Activated CD4-positive, alpha-beta memory T cell treated with anti-CD3 and anti-CD28 coated beads, Interleukin-2, amount 10 ng/mL, durations not matched to agents 7 days and 5 days (primary cell): ENCODE data around the gene PREX1. TPM values are rescaled to one million over a fixed set of nuclear protein-coding genes. Genes with fewer than 3 reads are reported as not detected.

Experiments used
- CTCF ChIA-PET: fragments of 350-600 bp; sonication (Branson Sonifier 250); formaldehyde crosslinking; loops from one replicate; lab custom pipeline; 2021; ENCODE audit warnings: antibody characterized with exemption, inconsistent platforms; lab: Charles Lee
- POLR2A ChIA-PET: fragments of 350-600 bp; sonication (Branson Sonifier 250); formaldehyde crosslinking; loops from one replicate; lab custom pipeline; 2021; ENCODE audit warnings: antibody characterized with exemption; lab: Charles Lee
- DNase-seq: peaks from one replicate; pipeline ENCODE4 v3.0.0-alpha.2; 2020
- H3K27ac Mint-ChIP-seq: one replicate; pipeline ENCODE4 v1.8.0; 2021; ENCODE audit warnings: mild to moderate bottlenecking, mixed read lengths
- H3K27me3 Mint-ChIP-seq: one replicate; pipeline ENCODE4 v1.8.0; 2021; ENCODE audit warnings: mixed read lengths
- H3K36me3 Mint-ChIP-seq: one replicate; pipeline ENCODE4 v1.8.0; 2021; ENCODE audit warnings: low read depth, mixed read lengths
- H3K4me1 Mint-ChIP-seq: one replicate; pipeline ENCODE4 v1.8.0; 2021; ENCODE audit warnings: mixed read lengths
- H3K4me3 Mint-ChIP-seq: one replicate; pipeline ENCODE4 v1.8.0; 2021; ENCODE audit warnings: mild to moderate bottlenecking, mixed read lengths
- H3K9me3 Mint-ChIP-seq: one replicate; pipeline ENCODE4 v1.8.0; 2021; ENCODE audit warnings: mixed read lengths
- total RNA-seq, 2 experiments: library from RNA; stranded (reverse); gene quantifications; one replicate each; pipeline ENCODE4 v1.2.3, GENCODE V29; 2021

PREX1 gene
- total RNA-seq, 2 experiments from 2014 or later = 158 to 160 TPM

DNA sequence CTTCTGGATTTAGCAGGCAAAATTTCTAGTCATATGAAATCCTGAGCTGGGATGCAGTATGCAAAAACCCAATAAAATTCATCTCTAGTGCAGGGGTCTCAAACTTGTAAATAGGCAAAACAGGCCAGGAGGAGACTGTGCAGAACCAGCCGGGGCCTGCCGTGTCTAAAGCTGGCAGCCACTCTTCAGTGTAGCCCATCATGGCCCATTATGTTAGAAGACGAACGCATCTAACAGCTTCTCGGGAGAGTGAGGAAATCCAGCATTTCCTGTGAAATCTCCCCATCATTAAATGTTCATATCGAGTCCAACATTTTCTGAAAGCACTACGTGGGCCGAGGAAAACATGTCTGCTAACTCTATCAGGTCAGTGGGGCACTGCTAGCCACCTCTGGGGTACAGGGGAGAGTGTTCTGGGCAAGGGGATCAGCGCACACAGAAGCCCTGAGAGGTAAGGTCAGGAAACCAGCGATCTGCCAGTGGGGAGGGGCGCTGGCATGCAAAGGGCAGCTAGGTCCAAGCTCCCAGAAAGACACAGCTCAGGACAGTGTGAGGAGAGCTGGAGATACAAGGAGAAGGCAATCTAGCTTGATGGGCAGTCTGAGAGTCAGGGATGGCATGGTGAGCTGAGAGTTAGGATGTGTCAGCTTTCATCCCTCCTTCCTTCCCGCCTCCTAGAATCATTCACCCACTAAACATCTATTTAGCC lies 144.2 kb downstream of the PREX1 start:
- POLR2A ChIA-PET = interaction anchor here (1.3 kb wide), 2 partner anchors 33 to 239 kb away, joined by 3 read pairs; no protein-coding TSS in a partner anchor
- Mint-ChIP-seq H3K27ac (peak overlapping the region; percentile 21), H3K9me3 (no peaks in the 10 kb centered on the region), H3K36me3 (peaks cover 47% of the 10 kb centered on the region), H3K4me1 (peaks cover 14% of the 10 kb centered on the region), H3K4me3 (no peak overlapping the region), H3K27me3 (no peaks in the 10 kb centered on the region)
- CTCF ChIA-PET = interaction anchor here (1.3 to 2.5 kb wide), 2 partner anchors 12 to 26 kb away, joined by 3 to 8 read pairs; no protein-coding TSS in a partner anchor
- no peak for DNase-seq

DNA sequence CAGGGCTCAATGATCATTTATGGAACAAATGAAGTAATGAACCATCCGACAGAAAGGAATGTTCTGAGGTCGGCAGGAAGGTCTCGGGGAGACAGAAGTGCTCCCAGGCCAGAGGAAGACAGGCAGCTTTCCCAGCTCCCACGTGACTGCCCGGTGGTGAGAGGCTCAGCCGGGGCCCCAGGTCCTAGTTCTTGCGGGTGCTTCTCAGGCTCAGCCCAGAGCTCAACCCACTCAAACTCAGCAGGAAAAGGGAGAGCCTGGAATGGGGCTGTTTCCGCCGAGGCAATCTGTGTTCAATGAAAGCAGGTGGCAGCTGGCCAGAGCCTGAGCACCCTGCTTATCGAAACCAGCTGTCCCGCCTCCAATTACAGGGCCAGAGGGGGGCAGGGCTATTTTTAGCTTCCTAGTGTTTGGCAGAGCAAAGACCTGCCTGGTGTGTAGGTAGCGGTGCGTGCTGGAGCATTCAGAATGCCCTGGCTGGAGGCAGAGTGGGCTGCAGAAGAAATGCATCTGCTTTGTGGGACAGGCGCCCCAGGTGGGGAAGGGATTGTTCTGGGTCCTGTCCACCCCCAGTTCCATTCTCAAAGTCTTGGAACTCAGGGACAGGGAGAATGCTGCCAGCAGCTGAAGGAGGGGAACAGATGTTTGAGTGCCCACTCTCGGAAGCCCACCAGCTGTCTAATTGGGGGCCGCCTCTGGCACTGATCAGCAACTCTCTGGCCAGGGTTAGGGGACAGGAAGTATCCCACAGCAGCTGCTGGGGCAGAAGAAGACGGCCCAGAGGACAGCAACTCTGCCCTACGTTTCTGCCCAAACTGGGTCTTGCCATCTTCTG lies 145.1 kb downstream of the PREX1 start:
- POLR2A ChIA-PET = interaction anchor here (1.3 kb wide), 1 partner anchor 240 kb away, joined by 3 read pairs; no protein-coding TSS in a partner anchor
- Mint-ChIP-seq H3K4me3 (no peak overlapping the region), H3K36me3 (peaks cover 39% of the 10 kb centered on the region), H3K4me1 (peaks cover 14% of the 10 kb centered on the region), H3K27ac (no peak overlapping the region), H3K9me3 (no peaks in the 10 kb centered on the region), H3K27me3 (no peaks in the 10 kb centered on the region)
- no peak for DNase-seq
- CTCF ChIA-PET = interaction anchor here (1.3 to 2.5 kb wide), 3 partner anchors 13 to 222 kb away, joined by 3 to 8 read pairs (median 3); no protein-coding TSS in a partner anchor

DNA sequence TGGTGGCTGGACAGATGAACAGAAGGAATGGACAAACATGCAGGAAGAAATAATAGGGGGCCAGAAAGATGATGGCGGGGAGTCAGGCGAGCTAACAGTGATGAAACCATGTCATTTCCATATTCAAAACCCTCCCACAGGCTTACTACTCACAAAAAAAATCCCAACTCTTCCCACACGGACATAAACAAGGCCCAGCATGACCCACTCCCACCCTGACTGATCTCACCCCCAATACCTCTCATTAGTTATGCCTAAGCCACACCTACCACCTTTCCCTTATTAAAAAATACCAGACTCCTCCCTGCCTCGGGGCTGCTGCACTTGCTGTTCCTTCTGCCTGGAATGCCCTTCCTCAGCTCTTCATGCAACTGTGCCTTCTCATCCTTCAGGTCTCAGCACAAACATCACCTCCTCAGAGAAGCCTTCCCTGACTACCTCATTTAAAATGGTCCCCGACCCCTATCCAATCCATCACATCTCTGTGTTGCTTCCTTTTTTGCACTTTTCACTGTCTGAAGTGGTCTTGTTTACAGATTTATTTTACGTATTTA lies 145.8 kb downstream of the PREX1 start:
- Mint-ChIP-seq H3K36me3 (peaks cover 38% of the 10 kb centered on the region), H3K4me1 (peaks cover 10% of the 10 kb centered on the region), H3K27me3 (no peaks in the 10 kb centered on the region), H3K27ac (no peak overlapping the region), H3K9me3 (no peaks in the 10 kb centered on the region), H3K4me3 (no peak overlapping the region)
- ChIA-PET POLR2A (no interaction called here), CTCF (interaction anchor here (1.3 to 2.5 kb wide), 2 partner anchors 24 to 223 kb away, joined by 3 to 8 read pairs; no protein-coding TSS in a partner anchor)
- no peak for DNase-seq

DNA sequence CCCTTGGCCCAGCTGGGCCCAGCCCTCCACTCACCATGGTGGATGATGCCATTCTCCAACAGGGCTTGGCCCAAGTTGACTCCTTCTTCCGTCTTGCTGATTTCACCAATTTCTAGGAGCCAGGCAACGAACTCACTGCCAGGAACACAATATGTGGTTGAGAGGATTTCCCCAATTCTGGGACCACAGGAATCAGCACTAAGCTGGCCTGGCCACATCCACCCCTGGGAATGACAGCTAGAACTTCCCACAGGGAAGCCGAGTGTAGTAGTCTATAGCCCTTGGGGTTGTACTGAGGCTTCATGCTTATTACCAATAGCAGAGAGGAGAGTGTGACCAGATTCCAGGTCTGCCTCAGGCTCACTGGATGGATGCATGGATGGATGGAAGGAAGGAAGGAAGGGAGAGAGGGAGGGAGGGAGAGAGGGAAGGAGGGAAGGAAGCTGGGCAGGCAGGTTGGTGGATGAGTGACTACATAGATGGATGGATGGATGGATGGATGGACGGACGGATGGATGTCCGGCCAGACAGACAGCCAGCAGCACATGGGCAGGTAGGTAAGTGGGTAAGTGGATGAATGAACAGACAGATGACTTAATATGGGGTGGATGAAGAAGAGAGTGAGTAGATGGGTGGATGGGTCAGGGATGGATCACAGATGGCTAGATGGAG lies 146.5 kb downstream of the PREX1 start:
- H3K4me3 Mint-ChIP-seq = no peak overlapping the region
- CTCF ChIA-PET = interaction anchor here (1.3 kb wide), 1 partner anchor 224 kb away, joined by 3 read pairs; no protein-coding TSS in a partner anchor
- no peaks in the 10 kb centered on the region for H3K27me3 Mint-ChIP-seq
- no peak for DNase-seq
- H3K4me1 Mint-ChIP-seq = peaks cover 8% of the 10 kb centered on the region
- H3K36me3 Mint-ChIP-seq = peaks cover 41% of the 10 kb centered on the region
- H3K9me3 Mint-ChIP-seq = no peaks in the 10 kb centered on the region
- POLR2A ChIA-PET = no interaction called here
- no peak overlapping the region for H3K27ac Mint-ChIP-seq

DNA sequence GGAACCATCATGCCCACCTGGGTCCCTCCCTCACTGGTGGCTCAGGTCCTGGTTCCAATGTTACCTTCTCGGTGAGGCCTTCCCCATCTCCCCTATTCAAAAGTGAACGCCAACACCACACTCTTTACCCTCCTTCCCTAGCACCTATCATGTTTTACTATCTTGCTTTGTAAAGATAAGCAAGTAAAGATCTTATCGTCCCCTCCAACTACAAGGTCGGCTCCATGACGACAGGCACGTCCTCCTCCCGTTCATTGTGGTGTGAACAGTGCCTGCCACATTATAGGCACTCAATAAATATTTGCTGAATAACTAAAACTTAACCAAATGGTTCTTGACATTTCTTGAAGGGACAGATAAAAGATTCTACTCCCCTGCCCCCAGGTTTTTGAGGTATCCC lies 147.1 kb downstream of the PREX1 start:
- Mint-ChIP-seq H3K4me1 (peaks cover 8% of the 10 kb centered on the region), H3K9me3 (no peaks in the 10 kb centered on the region), H3K36me3 (peaks cover 41% of the 10 kb centered on the region), H3K27ac (no peak overlapping the region), H3K4me3 (no peak overlapping the region), H3K27me3 (no peaks in the 10 kb centered on the region)
- ChIA-PET POLR2A (no interaction called here), CTCF (no interaction called here)
- no peak for DNase-seq

DNA sequence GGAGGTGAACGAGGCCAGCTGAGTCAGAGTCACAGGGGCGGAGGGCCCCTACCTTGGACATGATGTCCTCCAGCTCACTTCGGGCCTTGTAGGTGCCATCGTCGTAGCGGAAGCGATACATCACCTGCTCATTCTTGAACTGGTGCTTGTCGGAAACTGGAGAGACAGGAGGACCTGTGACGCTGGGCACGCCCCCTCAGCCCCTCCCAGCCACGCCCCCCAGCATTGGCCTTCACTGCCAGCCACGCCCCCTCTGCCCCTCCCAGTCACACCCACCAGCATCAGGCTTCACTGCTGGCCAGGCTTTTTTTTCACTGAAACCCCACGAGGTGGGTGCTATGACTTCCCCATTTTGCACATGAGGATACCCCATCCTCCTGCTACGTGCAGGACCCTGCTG lies 148.2 kb downstream of the PREX1 start:
- Mint-ChIP-seq H3K4me1 (peaks cover 2% of the 10 kb centered on the region), H3K4me3 (no peak overlapping the region), H3K27ac (no peak overlapping the region), H3K27me3 (no peaks in the 10 kb centered on the region), H3K36me3 (peaks cover 41% of the 10 kb centered on the region), H3K9me3 (no peaks in the 10 kb centered on the region)
- DNase-seq = no peak
- ChIA-PET POLR2A (no interaction called here), CTCF (no interaction called here)

DNA sequence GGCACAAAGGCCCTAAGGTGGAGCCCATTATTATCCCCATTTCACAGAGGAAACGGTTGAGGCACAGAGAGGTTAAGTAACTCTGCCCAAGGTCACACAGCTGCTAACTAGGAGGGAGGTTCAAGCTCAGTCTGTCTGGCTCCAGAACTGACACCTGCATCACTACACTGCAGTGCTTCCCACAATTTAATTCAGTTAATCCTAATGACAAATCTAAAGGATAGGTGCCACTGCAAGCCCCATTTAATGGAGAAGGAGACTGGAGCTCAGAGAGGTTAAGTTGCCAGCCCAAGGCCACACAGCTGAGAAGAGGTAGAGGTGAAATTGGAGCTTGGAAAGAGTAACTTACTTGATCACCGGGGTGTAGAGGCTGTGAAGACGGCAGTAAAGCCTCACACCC lies 148.8 kb downstream of the PREX1 start:
- Mint-ChIP-seq H3K36me3 (peaks cover 41% of the 10 kb centered on the region), H3K27me3 (no peaks in the 10 kb centered on the region), H3K4me3 (no peak overlapping the region), H3K9me3 (no peaks in the 10 kb centered on the region), H3K4me1 (peaks cover 2% of the 10 kb centered on the region), H3K27ac (peak overlapping the region; percentile 7)
- DNase-seq = no peak
- CTCF ChIA-PET = no interaction called here
- POLR2A ChIA-PET = no interaction called here

DNA sequence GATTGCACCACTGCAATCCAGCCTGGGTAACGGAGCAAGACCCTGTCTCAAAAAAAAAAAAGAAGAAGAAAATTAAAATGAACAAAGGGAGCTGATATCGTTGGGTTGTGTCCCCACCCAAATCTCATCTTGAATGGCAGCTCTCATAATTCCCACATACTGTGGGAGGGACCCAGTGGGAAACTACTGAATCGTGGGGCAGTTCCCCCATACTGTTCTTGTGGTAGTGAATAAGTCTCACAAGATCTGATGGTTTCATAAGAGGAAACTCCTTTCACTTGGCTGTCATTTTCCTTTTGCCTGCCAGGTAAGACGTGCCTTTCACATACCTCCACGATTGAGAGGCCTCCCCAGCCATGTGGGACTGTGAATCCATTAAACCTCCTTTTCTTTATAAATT lies 149.4 kb downstream of the PREX1 start:
- ChIA-PET POLR2A (no interaction called here), CTCF (no interaction called here)
- Mint-ChIP-seq H3K4me3 (no peak overlapping the region), H3K9me3 (no peaks in the 10 kb centered on the region), H3K36me3 (peaks cover 41% of the 10 kb centered on the region), H3K27me3 (no peaks in the 10 kb centered on the region), H3K4me1 (no peaks in the 10 kb centered on the region), H3K27ac (no peak overlapping the region)
- no peak for DNase-seq

DNA sequence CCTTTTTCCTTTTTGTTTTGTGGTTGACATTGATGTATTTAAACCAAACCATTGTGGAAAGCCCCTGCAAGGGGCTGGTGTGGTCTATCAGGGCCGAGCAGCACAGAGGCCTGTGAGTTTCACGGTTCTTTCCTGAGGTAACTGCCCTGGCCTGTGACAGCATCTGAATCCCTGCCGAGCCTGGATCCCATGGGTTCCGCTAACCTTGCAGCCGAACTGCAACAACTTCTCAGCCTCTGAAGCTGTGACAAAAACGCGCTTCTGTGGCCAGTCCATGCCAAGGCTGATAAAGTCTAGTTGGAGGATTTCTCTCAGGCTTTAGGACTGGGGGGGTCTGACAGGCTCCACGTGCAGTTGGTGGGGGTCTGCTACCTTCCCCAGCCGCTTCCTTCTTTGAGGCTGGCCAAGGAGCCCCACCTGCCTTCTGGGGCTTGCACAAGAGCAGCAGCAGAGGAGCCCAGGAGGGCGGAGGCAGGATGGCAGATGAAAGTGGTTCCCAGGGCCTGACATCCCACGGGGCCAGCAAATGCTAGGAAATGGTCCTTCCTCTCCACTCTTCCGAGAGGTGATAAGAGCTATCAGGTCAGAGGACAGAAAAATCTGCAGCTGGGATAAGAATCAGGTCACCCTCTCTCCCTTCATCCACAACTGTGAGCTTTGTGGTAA lies 150.9 kb downstream of the PREX1 start:
- POLR2A ChIA-PET = no interaction called here
- Mint-ChIP-seq H3K9me3 (no peaks in the 10 kb centered on the region), H3K4me3 (no peak overlapping the region), H3K36me3 (peaks cover 52% of the 10 kb centered on the region), H3K4me1 (no peaks in the 10 kb centered on the region), H3K27me3 (no peaks in the 10 kb centered on the region), H3K27ac (no peak overlapping the region)
- no peak for DNase-seq
- CTCF ChIA-PET = interaction anchor here (0.9 kb wide), 1 partner anchor 20 kb away, joined by 4 read pairs; no protein-coding TSS in a partner anchor

DNA sequence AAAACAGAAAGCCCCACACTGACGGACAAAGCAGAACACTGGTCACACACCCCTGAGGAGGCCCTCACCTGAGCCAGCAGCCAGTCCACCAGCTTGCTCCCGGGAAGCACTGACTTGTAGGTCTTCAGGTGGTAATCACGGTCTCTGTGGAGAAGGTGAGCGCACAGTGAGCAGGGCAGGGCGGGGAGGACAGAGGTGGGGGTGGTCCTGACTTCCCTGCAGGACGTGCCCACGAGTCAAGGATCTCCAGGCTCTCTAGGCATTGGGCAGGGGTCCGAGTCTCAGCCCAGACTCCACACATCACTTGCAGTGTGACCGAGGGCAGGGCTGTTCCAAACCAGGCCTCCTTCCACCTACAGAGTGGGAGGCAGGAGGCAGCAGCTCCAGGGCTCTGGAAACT lies 151.7 kb downstream of the PREX1 start:
- no peaks in the 10 kb centered on the region for H3K4me1 Mint-ChIP-seq
- no peaks in the 10 kb centered on the region for H3K9me3 Mint-ChIP-seq
- DNase-seq = no peak
- POLR2A ChIA-PET = no interaction called here
- CTCF ChIA-PET = no interaction called here
- H3K36me3 Mint-ChIP-seq = peaks cover 60% of the 10 kb centered on the region
- H3K4me3 Mint-ChIP-seq = no peak overlapping the region
- H3K27me3 Mint-ChIP-seq = no peaks in the 10 kb centered on the region
- H3K27ac Mint-ChIP-seq = no peak overlapping the region

DNA sequence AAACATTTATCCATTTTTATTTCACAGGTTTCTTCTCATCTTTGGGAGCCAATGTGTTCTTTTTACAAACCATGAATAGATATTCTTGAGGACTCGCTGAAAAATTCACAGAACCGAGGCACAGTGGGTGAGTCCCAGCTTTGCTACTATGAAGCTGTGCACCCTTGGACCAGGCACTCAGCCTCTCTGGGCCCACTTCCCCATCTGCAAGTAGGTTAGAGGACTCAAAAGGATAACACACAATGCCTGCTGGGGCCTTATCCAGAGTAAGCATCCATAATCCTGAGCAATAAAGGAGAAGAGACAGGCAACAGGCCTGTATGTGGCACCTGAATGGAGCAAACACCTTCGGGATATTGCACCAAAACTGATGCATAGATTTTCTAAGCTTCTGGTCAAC lies 153.3 kb downstream of the PREX1 start:
- CTCF ChIA-PET = no interaction called here
- POLR2A ChIA-PET = no interaction called here
- Mint-ChIP-seq H3K9me3 (no peaks in the 10 kb centered on the region), H3K4me3 (no peak overlapping the region), H3K36me3 (peaks cover 76% of the 10 kb centered on the region), H3K27ac (peak overlapping the region; percentile 31), H3K4me1 (peaks cover 1% of the 10 kb centered on the region), H3K27me3 (no peaks in the 10 kb centered on the region)
- no peak for DNase-seq

DNA sequence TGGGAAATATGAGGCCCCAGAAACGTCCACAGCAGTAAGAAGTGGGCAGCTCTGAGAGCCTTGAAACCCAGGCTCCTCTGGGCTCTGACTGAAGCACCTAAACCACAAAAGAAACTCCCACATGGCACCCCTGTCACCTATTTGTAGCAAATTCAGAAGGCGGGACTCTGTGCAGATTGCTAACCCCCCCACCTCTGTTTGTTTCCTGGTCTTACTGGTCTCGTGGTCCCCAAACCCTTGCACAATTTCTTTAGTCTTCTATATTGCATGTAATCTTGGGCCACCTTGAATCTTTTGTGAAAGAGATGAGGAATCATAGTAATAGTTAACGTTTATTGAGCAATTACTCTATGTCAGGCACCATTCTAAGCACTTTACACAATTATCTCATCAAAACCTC lies 154.3 kb downstream of the PREX1 start:
- Mint-ChIP-seq H3K4me3 (no peak overlapping the region), H3K27me3 (no peaks in the 10 kb centered on the region), H3K9me3 (no peaks in the 10 kb centered on the region), H3K36me3 (peaks cover 80% of the 10 kb centered on the region), H3K27ac (no peak overlapping the region), H3K4me1 (peaks cover 1% of the 10 kb centered on the region)
- POLR2A ChIA-PET = no interaction called here
- CTCF ChIA-PET = interaction anchor here (1.5 kb wide), 1 partner anchor 17 kb away, joined by 4 read pairs; no protein-coding TSS in a partner anchor
- no peak for DNase-seq
